GM18519 (cell line): ENCODE results near the gene RHCE.
"Not testable (repeated sequence)": the region's sequence is repeated elsewhere in the genome, so short reads cannot be mapped to it uniquely, and the experiment has no call there.

ENCODE experiments used
- ATAC-seq: cut with Tn5 transposase; IDR thresholded peaks from one replicate; pipeline ENCODE4 v1.9.1; 2021; ENCODE audit warnings: mild to moderate bottlenecking, moderate library complexity; ENCODE audit not compliant: unreplicated experiment, low FRiP score

The RHCE gene

DNA sequence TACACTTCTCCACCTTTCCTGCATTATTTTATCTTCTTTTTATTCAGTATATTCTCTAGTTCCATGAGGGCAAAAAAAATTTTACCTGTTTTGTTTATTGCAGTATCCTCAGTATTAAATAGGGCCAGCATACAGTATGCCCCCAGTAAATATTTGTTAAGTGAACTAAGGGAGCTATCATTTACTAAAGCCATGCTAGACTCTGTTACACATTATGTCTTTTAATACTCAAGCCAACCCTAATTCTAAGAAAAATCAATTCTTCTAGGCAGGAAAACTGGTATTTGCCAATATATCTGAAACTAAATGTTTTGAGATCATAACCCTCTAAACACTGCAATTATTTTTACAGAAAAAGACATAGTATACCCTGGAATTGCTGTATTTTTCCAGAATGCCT is 64.2 kb downstream of the RHCE start:
- ATAC-seq = no peak

DNA sequence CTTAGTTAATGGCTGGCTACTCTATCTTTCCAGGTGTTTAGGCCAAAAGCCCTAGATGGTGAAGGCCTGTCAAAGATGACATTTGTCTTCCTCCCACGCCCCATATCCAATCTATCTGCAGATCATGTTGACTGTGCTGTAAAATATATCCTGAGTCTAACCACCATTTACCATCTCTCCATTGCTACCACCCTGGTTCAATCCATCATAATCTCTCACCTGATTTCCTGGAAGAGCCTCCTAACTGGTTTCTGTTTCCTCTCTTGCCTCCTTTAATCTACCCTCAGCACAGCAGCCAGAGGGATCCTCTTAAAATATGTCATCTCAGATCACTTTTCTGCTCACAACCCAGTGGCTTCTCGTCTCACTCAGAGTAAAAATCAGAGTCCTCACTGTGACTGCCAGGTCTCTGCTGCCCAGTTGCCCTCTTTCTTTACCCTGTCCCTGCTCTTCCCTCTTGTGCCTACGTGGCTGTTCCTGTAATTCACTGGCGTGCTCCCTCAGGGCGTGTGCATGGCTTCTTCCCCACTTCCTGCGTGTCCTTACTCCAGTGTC is 64.7 kb downstream of the RHCE start:
- no peak for ATAC-seq

DNA sequence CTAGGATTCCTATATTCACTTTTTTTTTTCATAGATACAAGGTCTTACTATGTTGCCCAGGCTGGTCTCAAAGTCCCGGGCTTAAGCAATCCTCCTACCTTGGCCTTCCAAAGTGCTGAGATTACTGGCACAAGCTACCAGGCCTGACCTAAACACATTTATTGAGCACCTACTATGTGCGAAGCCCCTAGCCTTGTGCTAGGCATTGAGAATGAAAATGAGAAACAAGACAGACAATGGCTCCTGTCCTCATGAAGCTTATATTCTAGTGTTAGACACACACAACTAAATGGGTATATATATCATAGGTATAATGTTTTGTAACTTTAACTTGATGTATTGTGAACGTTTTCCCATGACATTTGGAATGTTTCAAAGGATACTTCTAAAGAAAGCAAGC is 71.0 kb downstream of the RHCE start:
- no peak for ATAC-seq

DNA sequence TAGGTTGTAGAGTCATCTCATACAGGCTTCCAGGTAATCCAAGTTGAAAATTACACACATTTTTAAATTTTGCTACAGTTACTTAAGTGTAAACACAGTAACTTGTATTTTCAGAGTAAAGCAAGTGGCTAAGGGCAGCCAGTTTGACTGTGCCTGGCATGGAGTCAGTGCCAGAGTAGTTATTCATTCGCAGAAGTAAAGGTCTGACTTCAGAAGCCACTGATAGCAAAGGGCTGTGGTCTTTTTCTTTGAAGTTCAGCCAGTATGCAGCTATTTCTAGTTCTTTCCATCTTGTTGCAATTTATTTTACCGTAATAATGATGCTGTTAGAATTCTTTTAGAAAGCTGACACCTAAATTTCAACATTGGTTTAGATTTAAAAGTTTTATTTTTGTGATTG is 73.1 kb downstream of the RHCE start:
- ATAC-seq = no peak

DNA sequence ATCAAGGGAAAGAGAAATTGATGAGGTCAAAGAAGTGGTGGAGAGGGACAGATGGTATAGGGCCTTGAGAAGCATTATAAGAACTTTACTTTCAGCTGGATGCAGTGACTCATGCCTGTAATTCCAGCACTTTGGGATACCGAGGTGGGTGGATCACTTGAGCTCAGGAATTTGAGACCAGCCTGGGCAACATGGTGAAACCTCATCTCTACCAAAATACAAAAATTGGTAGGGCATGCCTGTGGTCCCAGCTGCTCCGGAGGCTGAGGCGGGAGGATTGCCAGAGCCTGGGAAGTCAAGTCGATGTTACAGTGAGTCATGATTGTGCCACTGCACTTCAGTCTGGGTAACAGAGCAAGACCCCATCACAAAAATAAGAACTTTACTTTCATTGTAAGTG is 76.8 kb downstream of the RHCE start:
- no peak for ATAC-seq

DNA sequence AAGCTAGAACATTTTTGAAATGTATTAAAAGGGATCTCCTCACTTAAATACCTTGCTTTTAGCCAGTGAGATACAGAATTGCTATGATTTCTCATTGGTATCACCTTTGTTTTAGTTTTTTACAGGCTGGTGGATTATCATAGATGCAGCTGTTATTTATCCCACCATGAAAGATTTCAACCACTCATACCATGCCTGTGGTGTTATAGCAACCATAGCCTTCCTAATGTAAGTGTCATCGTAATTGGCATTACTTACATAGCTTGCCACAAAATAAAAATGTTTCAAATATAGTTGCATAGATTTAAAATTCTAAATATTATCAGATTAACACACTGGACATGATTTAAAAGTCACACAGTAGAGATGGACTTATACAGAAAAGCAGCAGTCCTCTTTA is 77.8 kb downstream of the RHCE start:
- no peak for ATAC-seq

DNA sequence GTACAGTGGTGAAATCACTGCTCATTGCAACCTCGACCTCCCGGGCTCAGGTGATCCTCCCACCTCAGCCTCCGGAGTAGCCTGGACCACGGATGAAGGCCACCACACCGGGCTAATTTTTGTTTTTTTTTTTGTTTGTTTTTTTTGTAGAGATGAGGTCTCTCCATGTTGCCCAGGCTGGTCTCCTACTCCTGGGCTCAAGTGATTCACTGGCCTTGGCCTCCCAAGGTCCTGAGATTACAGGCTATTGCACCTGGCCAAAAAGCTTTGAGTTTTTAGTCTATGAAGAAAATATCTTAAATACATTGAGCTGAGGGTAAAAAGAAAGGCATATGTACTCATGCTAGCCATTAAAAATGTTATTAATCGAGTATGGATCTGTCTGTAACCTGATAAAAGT is 78.9 kb downstream of the RHCE start:
- no peak for ATAC-seq

DNA sequence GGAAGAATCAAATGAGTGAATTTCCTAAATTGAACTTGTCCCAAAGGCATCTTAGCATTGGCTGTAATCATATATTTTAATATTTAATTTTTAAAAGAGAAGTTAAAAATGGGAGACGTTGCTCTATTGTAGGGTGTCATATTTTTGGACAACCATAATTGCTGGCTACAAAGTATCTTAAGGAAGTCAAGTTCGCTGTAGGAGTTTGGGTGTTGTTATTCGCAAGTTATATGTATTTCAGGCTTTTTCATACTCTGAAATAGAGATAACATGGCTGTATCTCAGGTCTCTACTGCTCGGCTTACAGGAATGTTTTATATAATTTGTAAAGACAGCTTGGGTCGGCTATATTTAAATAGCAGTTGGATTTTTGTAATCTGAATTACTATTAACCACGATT is 81.6 kb downstream of the RHCE start:
- no peak for ATAC-seq

DNA sequence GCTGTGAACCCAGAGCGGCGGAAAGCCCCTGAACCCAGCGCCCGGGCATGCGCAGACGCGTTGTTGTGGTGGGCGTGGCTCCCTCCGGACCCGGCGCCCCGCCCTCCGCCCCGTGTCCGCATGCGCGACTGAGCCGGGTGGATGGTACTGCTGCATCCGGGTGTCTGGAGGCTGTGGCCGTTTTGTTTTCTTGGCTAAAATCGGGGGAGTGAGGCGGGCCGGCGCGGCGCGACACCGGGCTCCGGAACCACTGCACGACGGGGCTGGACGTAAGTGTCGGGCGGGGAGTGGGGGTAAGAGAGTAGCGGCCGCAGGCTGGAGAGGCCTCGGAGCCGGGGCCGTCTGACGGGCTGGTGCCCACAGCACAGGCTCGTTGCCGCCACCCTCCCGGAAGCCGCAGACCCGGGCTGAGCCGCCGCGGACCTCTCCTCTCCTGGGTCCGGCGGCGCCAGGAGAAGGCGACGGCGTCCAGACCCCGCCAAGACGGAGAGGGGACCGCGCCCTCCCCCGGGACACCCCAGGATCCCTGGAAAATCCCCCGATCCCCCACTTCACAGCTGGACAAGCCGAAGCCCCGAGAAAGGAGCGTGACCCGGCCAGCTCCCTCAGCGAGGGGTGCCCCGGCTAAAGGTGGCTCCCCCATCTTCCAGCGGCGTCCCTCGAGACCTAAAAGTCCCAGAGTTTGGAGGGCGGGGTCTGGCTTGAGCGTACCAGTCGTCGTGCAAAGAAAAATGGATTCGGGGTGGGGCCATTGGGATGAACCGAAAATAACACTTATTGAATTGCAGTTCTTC is 82.2 kb downstream of the RHCE start, which contains the start of gene TMEM50A:
TMEM50A (plus strand) TSS at position 147 of the 794 bp plus-strand sequence. CDS start 2,153 bp downstream, outside the sequence.
- peak; percentile 45 for ATAC-seq

DNA sequence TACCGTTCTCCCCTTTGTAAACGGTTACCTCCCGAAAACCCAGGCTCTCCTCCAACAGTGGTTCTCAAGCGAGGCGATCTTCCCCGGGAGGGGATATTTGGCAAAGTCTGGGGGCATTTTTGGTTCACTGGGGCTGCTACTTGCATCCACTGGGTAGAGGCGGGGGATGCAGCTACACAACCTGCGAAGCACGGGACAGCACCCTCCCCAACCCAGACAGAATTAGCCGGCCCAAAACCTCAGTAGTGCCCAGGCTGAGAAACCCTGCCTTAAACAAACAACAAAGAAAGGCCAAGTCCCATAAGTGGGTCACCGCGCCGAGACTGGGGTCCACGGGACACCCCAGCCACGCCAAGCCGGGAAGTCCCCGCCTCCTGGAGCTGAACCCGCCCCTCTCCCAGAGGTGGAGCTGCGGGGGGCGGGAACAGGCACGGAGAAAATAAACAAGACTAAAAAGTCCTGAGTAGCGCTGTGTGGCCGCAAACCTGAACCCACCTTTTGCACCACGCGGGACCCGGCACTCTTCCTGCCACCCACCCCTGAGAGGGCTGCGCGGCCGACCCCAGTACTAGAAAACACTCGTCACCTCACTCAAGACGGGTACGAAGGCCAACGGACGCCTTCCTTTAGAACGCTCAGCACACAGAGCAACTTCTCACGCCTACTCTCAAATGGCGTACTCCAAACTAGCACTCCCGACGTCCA is 83.0 kb downstream of the RHCE start:
- ATAC-seq = peak; percentile 8

DNA sequence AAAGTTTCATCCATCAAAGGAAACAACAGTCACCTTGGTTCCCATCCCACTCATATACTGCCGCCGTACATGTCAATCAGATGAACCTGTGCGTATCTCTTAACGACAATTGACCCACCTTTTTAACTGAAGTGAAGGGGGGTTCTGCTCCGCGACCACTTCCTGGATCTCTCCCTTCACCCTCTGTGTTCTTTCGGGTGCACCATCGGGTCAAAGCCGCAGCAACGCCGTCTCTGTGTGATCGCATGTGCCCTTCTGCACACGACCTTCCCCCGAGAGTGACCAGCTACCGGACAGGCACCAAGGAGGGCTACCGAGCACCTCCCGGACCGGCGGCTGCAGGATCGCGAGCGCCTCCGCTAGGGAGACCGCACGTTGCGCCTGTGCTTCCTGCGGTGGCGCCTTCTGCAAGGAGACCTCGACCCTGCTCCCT is 83.7 kb downstream of the RHCE start:
- not testable (repeated sequence) for ATAC-seq

DNA sequence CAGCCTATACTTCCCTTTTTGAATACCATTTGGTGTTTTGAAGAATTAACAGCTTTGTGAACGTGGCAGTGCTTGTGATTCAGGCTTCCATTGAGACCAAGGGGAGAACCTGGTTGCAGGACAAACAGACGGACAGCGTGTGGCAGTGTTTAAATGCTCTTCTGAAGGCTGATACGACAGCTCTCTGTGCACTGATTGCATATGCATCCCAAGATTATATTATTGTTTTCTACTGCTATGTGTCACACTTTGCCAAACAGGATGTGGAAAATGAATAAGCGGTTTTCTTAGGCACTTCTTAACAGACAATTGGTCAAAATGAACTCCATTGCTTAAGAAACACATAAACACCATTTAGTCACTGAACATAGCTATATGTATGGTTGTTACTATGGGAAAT is 90.7 kb downstream of the RHCE start:
- ATAC-seq = not testable (repeated sequence)

DNA sequence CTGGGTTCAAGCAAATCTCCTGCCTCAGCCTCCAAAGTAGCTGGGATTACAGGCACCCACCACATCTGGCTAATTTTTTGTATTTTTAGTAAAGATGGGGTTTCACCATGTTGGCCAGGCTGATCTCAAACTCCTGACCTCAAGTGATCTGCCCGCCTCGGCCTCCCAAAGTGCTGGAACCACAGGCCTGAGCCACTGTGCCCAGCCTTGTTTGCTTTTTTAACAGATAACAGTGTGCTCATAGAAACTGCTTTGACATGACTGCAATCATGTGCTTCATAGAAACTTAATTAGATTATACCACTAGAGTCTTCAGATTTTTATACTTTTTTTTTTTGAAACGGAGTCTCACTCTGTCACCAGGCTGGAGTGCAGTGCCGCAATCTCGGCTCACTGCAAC is 91.3 kb downstream of the RHCE start:
- ATAC-seq = not testable (repeated sequence)

DNA sequence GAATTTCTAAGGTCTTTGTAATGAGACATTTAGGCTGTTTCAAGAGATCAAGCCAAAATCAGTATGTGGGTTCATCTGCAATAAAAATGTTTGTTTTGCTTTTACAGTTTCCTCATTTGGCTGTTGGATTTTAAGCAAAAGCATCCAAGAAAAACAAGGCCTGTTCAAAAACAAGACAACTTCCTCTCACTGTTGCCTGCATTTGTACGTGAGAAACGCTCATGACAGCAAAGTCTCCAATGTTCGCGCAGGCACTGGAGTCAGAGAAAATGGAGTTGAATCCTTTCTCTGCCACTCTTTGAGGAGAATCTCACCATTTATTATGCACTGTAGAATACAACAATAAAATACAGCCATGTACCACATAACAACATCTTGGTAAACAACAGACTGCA is 91.8 kb downstream of the RHCE start:
- not testable (repeated sequence) for ATAC-seq

DNA sequence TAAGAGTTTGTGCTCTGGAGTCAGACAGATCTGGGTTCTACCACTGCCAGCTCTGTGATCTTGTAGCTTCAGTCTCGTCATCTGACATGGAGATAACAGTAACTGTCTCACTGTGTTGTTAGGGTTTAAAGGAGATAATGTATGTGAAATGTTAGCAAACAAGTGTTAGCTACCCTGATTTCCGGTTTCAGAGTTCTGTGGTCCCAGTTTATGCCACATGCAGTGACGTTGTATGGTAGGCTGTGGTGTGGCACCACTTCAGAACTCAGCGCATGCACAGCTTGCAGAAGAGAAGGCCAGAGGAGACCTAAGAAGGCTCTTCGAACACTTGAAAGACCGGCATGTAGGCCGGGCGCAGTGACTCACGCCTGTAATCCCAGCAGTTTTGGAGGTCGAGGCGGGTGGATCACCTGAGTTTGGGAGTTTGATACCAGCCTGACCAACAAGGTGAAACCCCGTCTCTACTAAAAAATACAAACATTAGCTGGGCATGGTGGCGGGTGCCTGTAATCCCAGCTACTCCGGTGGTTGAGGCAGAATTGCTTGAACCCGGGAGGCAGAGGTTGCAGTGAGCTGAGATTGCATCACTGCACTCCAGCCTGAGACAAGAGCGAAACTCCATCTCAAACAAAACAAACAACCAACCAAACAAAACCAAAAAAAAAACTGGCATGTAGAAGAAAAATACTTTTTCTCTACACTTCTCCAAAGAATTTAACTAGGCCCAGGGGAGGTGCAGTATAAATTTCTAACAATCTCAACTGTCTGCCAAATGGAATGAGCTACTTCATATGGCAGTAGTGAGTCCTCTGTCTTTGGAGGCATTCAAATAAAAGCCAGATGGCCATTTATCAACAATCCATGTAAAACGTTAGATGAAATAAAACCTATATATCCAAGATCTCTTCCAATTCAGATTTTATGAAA is 92.5 kb downstream of the RHCE start:
- ATAC-seq = not testable (repeated sequence)

DNA sequence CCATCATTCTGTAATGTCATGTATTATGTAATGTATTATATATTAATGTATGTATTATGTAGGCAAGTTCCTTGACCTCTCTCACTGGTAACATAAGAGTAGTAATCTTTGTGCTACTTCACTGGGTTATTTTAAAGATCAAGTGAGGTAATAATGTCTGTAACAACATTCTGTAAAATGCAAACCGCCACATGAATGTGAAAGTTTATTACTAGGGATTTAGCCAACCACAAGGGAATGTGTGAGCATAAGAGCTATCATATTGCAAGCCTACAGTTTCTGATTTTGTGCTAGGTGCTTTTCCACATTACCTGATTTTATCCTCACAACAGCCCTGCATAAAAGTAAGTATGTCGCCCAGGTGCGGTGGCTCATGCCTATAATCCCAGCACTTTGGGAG is 96.2 kb downstream of the RHCE start:
- not testable (repeated sequence) for ATAC-seq

DNA sequence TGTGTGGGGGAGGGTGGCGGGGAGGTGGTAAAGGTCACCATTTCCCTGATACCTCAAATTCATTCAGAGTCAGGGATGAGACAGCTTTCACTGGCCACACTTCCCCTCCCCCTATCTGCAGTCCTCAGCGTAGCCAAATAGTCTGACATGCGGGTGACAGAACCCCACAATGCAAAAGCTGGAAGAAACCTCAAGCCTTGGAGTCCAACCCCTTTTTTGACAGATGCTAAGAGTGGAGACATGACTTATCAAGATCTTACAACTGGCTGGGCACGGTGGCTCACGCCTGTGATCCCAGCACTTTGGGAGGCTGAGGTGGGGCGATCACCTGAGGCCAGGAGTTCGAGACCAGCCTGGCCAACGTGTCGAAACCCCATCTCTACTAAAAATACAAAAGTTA is 98.5 kb downstream of the RHCE start:
- not testable (repeated sequence) for ATAC-seq

DNA sequence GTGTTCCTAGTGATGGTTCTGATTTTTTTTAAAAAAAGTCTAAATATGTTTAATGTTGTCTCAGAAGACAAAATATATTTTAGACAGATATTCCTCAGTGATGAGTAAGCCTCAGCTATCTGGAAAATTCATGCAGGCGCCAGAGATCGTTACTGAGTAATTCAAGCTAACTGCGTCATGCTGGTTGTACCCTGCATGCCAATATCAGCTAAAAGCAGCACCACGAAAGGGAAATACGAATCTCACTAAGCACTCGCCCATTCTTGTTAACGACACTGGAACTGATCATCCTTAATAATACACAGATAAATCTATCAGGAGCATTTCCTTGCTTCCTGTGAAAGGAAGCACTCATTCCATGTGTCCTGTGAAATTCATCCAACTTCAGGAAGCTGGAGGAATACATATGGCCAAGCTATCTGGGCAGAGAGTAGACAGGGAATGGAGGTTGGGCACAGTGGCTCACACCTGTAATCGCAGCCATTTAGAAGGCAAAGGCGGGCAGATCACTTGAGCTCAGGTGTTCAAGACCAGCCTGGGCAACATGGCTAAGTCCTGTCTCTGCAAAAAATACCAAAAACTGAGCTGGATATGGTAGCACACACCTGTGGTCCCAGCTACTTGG is 100.2 kb downstream of the RHCE start:
- not testable (repeated sequence) for ATAC-seq

DNA sequence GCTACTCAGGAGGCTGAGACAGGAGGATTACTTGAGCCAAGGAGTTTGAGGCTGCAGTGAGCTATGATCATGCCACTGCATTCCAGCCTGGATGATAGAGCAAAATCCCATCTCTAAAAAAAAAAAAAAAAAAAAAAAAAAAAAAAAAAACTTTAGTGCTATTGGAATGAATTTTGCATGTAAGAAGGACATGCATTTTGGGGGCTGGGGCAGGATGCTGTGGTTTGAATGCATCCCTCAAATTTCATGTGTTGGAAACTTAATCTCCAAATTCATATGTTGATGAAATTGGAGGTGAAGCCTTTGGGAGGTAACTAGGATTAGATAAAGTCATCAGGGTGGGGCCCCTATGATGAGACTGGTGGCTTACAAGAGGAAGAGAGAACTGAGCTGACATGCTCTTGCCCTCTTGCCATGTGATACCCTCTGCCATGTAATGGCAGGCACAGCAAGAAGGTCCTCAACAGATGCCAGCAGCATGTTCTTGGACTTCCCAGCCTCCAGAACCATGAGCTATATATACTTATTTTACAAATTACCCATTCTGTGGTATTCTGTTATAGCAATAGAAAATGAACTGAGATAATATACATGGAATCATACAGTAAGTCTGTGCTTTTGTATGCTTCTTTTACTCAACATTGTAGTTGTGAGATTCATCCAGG is 107.7 kb downstream of the RHCE start:
- ATAC-seq = not testable (repeated sequence)
